Endothelial cell (in vitro differentiated cells): Measurements from ENCODE around the gene TIMP2. TPM values are rescaled to one million over a fixed set of nuclear protein-coding genes. Genes with fewer than 3 reads are reported as not detected.

Experiments used
- DNase-seq: peaks from one replicate; pipeline ENCODE4 v3.0.0; 2021; ENCODE audit warnings: low spot score
- H3K27ac Mint-ChIP-seq: one replicate; pipeline ENCODE4 v1.8.0; 2021; ENCODE audit warnings: mixed read lengths, inconsistent platforms; ENCODE audit not compliant: unreplicated experiment
- H3K27me3 Mint-ChIP-seq: one replicate; pipeline ENCODE4 v1.8.0; 2021; ENCODE audit warnings: mild to moderate bottlenecking, moderate library complexity, mixed read lengths, inconsistent platforms; ENCODE audit not compliant: unreplicated experiment
- H3K36me3 Mint-ChIP-seq: one replicate; pipeline ENCODE4 v1.8.0; 2021; ENCODE audit warnings: mild to moderate bottlenecking, low read depth, mixed read lengths, inconsistent platforms; ENCODE audit not compliant: unreplicated experiment
- H3K4me1 Mint-ChIP-seq: one replicate; pipeline ENCODE4 v1.8.0; 2021; ENCODE audit warnings: mild to moderate bottlenecking, mixed read lengths, inconsistent platforms; ENCODE audit not compliant: unreplicated experiment
- H3K4me3 Mint-ChIP-seq: one replicate; pipeline ENCODE4 v1.8.0; 2021; ENCODE audit warnings: mild to moderate bottlenecking, mixed read lengths, inconsistent platforms; ENCODE audit not compliant: unreplicated experiment
- H3K9me3 Mint-ChIP-seq: one replicate; pipeline ENCODE4 v1.8.0; 2021; ENCODE audit warnings: mixed read lengths, inconsistent platforms; ENCODE audit not compliant: unreplicated experiment
- total RNA-seq: library from RNA; stranded (reverse); fragmentation: NEBNext Ultra II Directional; extraction: Animal tissue kit (Norgen Biotek cat#: 25700); gene quantifications from one replicate; pipeline ENCODE4 v1.2.1, GENCODE V29; 2021; ENCODE audit not compliant: unreplicated experiment
- TF ChIP-seq, protein P1 (sequence below): fragments of 200-600 bp; sonication (generic); IDR thresholded peaks from one replicate; pipeline ENCODE4 v1.5.0; 2021; ENCODE audit warnings: antibody characterized with exemption; ENCODE audit not compliant: unreplicated experiment

The TIMP2 gene
- total RNA-seq, 1 donor from 2014 or later = 41.5 TPM

GRCh38 chr17:78944956-78945355 is 19.8 kb upstream of the TIMP2 start:
- Mint-ChIP-seq H3K36me3 (no peaks in the 10 kb centered on the region), H3K4me1 (no peaks in the 10 kb centered on the region), H3K27ac (no peak overlapping the region), H3K9me3 (no peaks in the 10 kb centered on the region), H3K27me3 (peaks cover 6% of the 10 kb centered on the region), H3K4me3 (no peak overlapping the region)
- DNase-seq = no peak
- TF ChIP-seq, protein P1, sequence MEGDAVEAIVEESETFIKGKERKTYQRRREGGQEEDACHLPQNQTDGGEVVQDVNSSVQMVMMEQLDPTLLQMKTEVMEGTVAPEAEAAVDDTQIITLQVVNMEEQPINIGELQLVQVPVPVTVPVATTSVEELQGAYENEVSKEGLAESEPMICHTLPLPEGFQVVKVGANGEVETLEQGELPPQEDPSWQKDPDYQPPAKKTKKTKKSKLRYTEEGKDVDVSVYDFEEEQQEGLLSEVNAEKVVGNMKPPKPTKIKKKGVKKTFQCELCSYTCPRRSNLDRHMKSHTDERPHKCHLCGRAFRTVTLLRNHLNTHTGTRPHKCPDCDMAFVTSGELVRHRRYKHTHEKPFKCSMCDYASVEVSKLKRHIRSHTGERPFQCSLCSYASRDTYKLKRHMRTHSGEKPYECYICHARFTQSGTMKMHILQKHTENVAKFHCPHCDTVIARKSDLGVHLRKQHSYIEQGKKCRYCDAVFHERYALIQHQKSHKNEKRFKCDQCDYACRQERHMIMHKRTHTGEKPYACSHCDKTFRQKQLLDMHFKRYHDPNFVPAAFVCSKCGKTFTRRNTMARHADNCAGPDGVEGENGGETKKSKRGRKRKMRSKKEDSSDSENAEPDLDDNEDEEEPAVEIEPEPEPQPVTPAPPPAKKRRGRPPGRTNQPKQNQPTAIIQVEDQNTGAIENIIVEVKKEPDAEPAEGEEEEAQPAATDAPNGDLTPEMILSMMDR = no peak

- TF ChIP-seq, protein P1 = no peak
- Mint-ChIP-seq H3K27me3 (peaks cover 4% of the 10 kb centered on the region), H3K36me3 (no peaks in the 10 kb centered on the region), H3K4me3 (no peak overlapping the region), H3K27ac (no peak overlapping the region), H3K4me1 (no peaks in the 10 kb centered on the region), H3K9me3 (no peaks in the 10 kb centered on the region)
- DNase-seq = no peak
Observed at GRCh38 chr17:78944026-78944425, 18.8 kb upstream of the TIMP2 start.

GRCh38 chr17:78940708-78941107 is 15.5 kb upstream of the TIMP2 start:
- TF ChIP-seq, protein P1 = no peak
- Mint-ChIP-seq H3K9me3 (no peaks in the 10 kb centered on the region), H3K36me3 (no peaks in the 10 kb centered on the region), H3K27ac (no peak overlapping the region), H3K4me3 (no peak overlapping the region), H3K27me3 (no peaks in the 10 kb centered on the region), H3K4me1 (no peaks in the 10 kb centered on the region)
- DNase-seq = no peak

- no peak overlapping the region for H3K4me3 Mint-ChIP-seq
- H3K4me1 Mint-ChIP-seq = no peaks in the 10 kb centered on the region
- TF ChIP-seq, protein P1 = no peak
- H3K36me3 Mint-ChIP-seq = no peaks in the 10 kb centered on the region
- no peaks in the 10 kb centered on the region for H3K9me3 Mint-ChIP-seq
- H3K27me3 Mint-ChIP-seq = peaks cover 1% of the 10 kb centered on the region
- no peak for DNase-seq
- no peak overlapping the region for H3K27ac Mint-ChIP-seq
Observed at GRCh38 chr17:78940258-78940657, 15.1 kb upstream of the TIMP2 start.

DNA sequence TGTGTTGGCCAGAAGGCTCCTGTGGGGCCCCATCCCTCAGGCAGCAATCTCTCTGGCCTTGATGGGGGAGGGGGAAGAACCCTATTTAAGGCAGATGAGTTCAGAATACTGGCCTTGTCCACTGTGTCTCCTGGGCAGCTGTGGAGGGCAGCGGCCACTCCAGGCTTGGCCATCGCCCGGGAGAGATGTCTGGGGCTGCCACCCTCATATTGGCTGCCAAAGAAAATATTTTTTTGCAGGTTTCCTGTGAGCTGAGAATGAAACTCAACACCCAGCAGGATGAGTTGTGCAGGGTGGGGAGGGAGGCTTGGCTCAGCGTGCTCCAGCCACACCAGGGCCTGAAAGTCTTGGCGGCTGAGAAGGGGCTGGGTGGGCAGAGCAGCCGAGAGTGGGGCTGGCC is 14.4 kb upstream of the TIMP2 start:
- Mint-ChIP-seq H3K27ac (no peak overlapping the region), H3K4me1 (peaks cover under 1% of the 10 kb centered on the region), H3K36me3 (no peaks in the 10 kb centered on the region), H3K9me3 (no peaks in the 10 kb centered on the region), H3K4me3 (no peak overlapping the region), H3K27me3 (peaks cover 1% of the 10 kb centered on the region)
- TF ChIP-seq, protein P1 = no peak
- DNase-seq = no peak
